DND-41 (cell line): ENCODE results near the gene RNF144B.

ENCODE experiments used
- ATAC-seq: fragments of 200-7000 bp; cut with Tn5 transposase; 3 replicates; pipeline ENCODE4 v1.9.1; 2021; ENCODE audit warnings: low read depth; ENCODE audit not compliant: insufficient read depth
- DNase-seq: peaks from one replicate; pipeline ENCODE4 v3.0.0-alpha.2; 2020
- H2AFZ ChIP-seq: 2 replicates; pipeline ENCODE4 v1.6.0; 2012; ENCODE audit warnings: low read depth, low read length
- H3K27ac ChIP-seq: 2 replicates; pipeline ENCODE4 v1.5.1; 2012; ENCODE audit warnings: low read length, inconsistent platforms
- H3K27me3 ChIP-seq: fragments of 200-600 bp; sonication (generic); 2 replicates; pipeline ENCODE4 v1.6.0; 2012; ENCODE audit warnings: low read length, mild to moderate bottlenecking, inconsistent platforms; ENCODE audit not compliant: insufficient read depth, poor library complexity
- H3K36me3 ChIP-seq: 2 replicates; pipeline ENCODE4 v1.5.1; 2012; ENCODE audit warnings: low read length, inconsistent platforms; ENCODE audit not compliant: insufficient read depth
- H3K4me1 ChIP-seq: 2 replicates; pipeline ENCODE4 v1.5.1; 2012; ENCODE audit warnings: mild to moderate bottlenecking, low read length; ENCODE audit not compliant: insufficient read depth
- H3K4me2 ChIP-seq: 2 replicates; pipeline ENCODE4 v1.6.0; 2012; ENCODE audit warnings: mild to moderate bottlenecking, moderate library complexity, low read length, inconsistent platforms; ENCODE audit not compliant: insufficient read depth
- H3K4me3 ChIP-seq, 2 experiments: fragments of 200-600 bp in 1 of 2; shearing (Covaris generic) in 1 of 2; 2 replicates each; pipeline ENCODE4 v1.5.1; 2012 to 2016; ENCODE audit warnings: inconsistent platforms in 2 of 2, low read length in 2 of 2, mild to moderate bottlenecking in 2 of 2, low read depth in 1 of 2, moderate library complexity in 1 of 2
- H3K79me2 ChIP-seq: 2 replicates; pipeline ENCODE4 v1.6.0; 2012; ENCODE audit warnings: low read length, inconsistent platforms; ENCODE audit not compliant: insufficient read depth
- H3K9ac ChIP-seq: 2 replicates; pipeline ENCODE4 v1.6.0; 2012; ENCODE audit warnings: low read depth, mild to moderate bottlenecking, inconsistent platforms, low read length, moderate library complexity
- H3K9me3 ChIP-seq: 2 replicates; pipeline ENCODE4 v1.5.1; 2012; ENCODE audit warnings: low read length, moderate library complexity, mild to moderate bottlenecking, inconsistent platforms; ENCODE audit not compliant: insufficient read depth, severe bottlenecking
- H4K20me1 ChIP-seq: 2 replicates; pipeline ENCODE4 v1.6.0; 2012; ENCODE audit warnings: low read length; ENCODE audit not compliant: insufficient read depth
- EZH2 ChIP-seq: IDR thresholded peaks from 3 replicates; pipeline ENCODE4 v1.6.1; 2012; ENCODE audit warnings: borderline replicate concordance, low read depth, mild to moderate bottlenecking, moderate library complexity, low read length, inconsistent platforms; ENCODE audit not compliant: severe bottlenecking
- TF ChIP-seq, protein P1 (sequence below): IDR thresholded peaks from 2 replicates; pipeline ENCODE4 v1.5.1; 2012; ENCODE audit warnings: borderline replicate concordance, low read length, moderate library complexity, mild to moderate bottlenecking; ENCODE audit not compliant: poor library complexity, severe bottlenecking; ENCODE audit errors: extremely low read depth

RNF144B gene

DNA sequence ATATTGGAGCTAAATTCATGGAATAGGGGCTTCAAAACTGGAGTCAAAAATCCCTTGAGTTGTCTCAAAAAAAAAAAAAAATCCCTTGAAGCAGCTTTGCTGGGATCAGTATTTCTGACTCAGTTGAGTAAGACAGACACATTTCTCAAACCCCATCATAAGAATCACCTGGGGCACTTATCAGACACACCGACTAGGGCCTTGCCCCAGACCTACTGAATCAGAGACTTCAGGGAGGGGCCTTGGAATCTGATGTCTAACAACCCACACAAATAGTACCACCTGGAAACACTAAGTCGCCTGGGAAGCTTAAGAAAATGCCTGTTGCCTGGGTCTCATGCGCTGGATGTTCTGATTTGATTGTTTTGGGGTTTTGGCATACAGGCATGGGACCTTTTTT, 44.9 kb upstream of the RNF144B start:
- Histone ChIP-seq H3K4me1 (no peaks in the 10 kb centered on the region), H4K20me1 (no peaks in the 10 kb centered on the region), H3K4me3 (no peak overlapping the region), H3K9ac (no peak overlapping the region), H3K27me3 (no peaks in the 10 kb centered on the region), H2AFZ (no peak overlapping the region), H3K4me2 (no peak overlapping the region), H3K36me3 (no peaks in the 10 kb centered on the region), H3K79me2 (no peaks in the 10 kb centered on the region), H3K27ac (no peak overlapping the region), H3K9me3 (no peaks in the 10 kb centered on the region)
- no peak for TF ChIP-seq EZH2
- TF ChIP-seq, protein P1, sequence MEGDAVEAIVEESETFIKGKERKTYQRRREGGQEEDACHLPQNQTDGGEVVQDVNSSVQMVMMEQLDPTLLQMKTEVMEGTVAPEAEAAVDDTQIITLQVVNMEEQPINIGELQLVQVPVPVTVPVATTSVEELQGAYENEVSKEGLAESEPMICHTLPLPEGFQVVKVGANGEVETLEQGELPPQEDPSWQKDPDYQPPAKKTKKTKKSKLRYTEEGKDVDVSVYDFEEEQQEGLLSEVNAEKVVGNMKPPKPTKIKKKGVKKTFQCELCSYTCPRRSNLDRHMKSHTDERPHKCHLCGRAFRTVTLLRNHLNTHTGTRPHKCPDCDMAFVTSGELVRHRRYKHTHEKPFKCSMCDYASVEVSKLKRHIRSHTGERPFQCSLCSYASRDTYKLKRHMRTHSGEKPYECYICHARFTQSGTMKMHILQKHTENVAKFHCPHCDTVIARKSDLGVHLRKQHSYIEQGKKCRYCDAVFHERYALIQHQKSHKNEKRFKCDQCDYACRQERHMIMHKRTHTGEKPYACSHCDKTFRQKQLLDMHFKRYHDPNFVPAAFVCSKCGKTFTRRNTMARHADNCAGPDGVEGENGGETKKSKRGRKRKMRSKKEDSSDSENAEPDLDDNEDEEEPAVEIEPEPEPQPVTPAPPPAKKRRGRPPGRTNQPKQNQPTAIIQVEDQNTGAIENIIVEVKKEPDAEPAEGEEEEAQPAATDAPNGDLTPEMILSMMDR, result no peak
- no peak for ATAC-seq
- DNase-seq, result no peak

DNA sequence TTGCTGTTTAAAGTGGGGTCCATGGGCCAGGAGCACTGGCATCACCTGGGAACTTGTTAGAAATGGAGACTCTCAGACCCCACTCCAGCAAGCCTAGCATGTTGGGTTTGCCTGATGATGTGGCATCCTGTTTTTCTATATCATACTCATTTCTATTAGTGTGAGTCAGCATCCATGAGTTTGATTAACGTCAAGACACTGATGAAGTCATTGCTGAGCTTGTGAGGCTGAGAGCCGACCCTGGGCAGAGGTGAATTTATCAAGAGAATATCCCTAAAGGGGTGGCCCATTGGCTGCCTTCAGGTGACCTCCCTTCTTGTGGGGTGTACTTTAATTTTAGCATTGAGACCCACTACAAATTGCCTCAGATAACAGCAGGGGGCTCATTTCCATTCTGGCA, 43.4 kb upstream of the RNF144B start:
- H3K79me2 ChIP-seq, result no peaks in the 10 kb centered on the region
- H3K27me3 ChIP-seq, result no peaks in the 10 kb centered on the region
- H3K36me3 ChIP-seq, result no peaks in the 10 kb centered on the region
- no peaks in the 10 kb centered on the region for H3K9me3 ChIP-seq
- H3K4me3 ChIP-seq, result no peak overlapping the region
- no peak overlapping the region for H3K27ac ChIP-seq
- H3K4me2 ChIP-seq, result no peak overlapping the region
- no peaks in the 10 kb centered on the region for H3K4me1 ChIP-seq
- no peak overlapping the region for H2AFZ ChIP-seq
- no peak overlapping the region for H3K9ac ChIP-seq
- ATAC-seq (no peak), DNase-seq (no peak)
- no peaks in the 10 kb centered on the region for H4K20me1 ChIP-seq
- TF ChIP-seq EZH2, result no peak
- TF ChIP-seq, protein P1, result no peak

DNA sequence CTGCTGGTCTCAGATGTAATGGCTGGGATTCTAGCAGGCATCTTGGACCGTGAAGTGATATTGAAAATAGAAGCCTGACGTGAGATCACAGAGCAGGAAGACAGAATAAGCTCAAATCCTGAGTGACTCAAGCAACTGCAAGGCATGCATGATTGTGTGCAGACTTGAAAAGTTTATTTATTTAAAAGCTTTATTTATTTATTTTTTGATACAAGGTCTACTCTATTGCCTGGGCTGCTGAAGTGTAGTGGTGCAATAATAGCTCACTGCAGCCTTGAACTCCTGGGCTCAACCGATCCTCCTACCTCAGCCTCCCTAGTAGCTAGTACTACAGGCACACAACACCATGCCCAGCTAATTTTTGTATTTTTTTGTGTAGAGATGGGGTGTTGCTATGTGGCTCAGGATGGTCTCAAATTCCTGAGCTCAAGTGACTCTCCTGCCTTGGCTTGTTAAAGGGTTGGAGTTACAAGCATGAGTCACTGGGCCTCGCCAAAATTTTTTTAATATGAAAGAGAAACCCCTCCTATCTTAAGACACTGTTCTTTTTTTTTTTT, 40.1 kb upstream of the RNF144B start:
- no peak overlapping the region for H3K27ac ChIP-seq
- no peak for ATAC-seq
- no peaks in the 10 kb centered on the region for H3K36me3 ChIP-seq
- H4K20me1 ChIP-seq, result no peaks in the 10 kb centered on the region
- no peak overlapping the region for H3K4me3 ChIP-seq
- no peaks in the 10 kb centered on the region for H3K27me3 ChIP-seq
- H3K9me3 ChIP-seq, result no peaks in the 10 kb centered on the region
- H3K79me2 ChIP-seq, result no peaks in the 10 kb centered on the region
- no peak overlapping the region for H3K9ac ChIP-seq
- no peak overlapping the region for H2AFZ ChIP-seq
- no peak for TF ChIP-seq EZH2
- TF ChIP-seq, protein P1, result no peak
- H3K4me2 ChIP-seq, result no peak overlapping the region
- no peaks in the 10 kb centered on the region for H3K4me1 ChIP-seq
- DNase-seq, result no peak

DNA sequence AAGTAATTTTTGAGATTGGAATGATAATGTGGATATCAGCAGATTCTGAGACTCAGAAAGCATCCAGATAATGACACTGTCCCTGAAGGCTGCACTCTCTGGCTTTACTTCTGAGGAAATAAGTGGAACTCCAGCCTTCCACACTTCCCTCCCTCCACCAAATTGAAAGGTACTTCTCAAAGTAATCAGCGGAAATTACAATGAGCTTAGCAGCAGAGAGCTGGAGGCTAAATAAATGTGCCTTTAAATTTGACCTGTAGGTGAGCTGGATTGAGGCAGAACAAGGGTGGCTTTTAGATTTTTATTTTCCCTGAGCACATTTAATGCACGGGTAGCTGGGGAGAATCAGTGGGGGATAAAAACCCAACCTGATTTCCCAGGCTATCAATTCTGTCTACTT, 39.3 kb upstream of the RNF144B start:
- H3K27me3 ChIP-seq, result no peaks in the 10 kb centered on the region
- no peak overlapping the region for H3K9ac ChIP-seq
- no peaks in the 10 kb centered on the region for H4K20me1 ChIP-seq
- H3K9me3 ChIP-seq, result no peaks in the 10 kb centered on the region
- no peak overlapping the region for H3K4me3 ChIP-seq
- no peak overlapping the region for H3K27ac ChIP-seq
- H3K79me2 ChIP-seq, result no peaks in the 10 kb centered on the region
- no peaks in the 10 kb centered on the region for H3K36me3 ChIP-seq
- no peak overlapping the region for H3K4me2 ChIP-seq
- H3K4me1 ChIP-seq, result no peaks in the 10 kb centered on the region
- H2AFZ ChIP-seq, result no peak overlapping the region
- no peak for DNase-seq
- TF ChIP-seq EZH2, result no peak
- TF ChIP-seq, protein P1, result no peak
- ATAC-seq, result no peak
